Measurements from ENCODE around the gene LRRFIP1. TPM values are rescaled to one million over a fixed set of nuclear protein-coding genes. Genes with fewer than 3 reads are reported as not detected.

The LRRFIP1 gene
- total and polyA plus RNA-seq, 10 of the 15 experiments (the other 5 are each of a cell fraction or from before 2014, with no cell fraction given) = 36.2 to 120 (median 74.3) TPM

DNA sequence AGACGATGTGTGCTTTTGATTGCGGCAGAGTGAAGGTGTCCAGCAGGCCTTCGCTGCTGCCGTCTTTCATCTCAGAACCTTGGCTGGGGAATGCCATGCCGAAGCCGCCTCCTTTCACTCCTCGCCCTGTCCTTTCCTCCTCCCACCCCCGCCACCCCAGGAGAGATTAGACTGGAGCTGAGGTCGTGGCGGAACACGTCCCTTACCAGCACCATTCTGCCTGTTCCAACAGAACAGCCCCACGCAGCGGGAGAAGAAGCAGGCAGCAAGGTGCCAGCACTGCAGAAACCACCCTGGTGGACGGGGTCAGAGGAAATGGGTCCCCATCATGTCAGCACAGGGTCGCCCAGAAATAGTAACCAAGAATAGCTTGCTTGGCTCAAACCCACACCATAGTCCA, 146.4 kb downstream of the LRRFIP1 start:
- in situ Hi-C loops (cut with MboI) = no loop called here
- 84% methylated on average over 15 of the region's 15 CpGs for WGBS (ENCODE audit: insufficient coverage, insufficient replicate concordance, low lambda C conversion rate, missing lambda C conversion rate)
- ATAC-seq = no peak
- no peaks in the 10 kb centered on the region for H3K4me1 ChIP-seq (ENCODE audit: control insufficient read depth, insufficient read depth, low read length)
- H4K20me1 ChIP-seq (ENCODE audit: control insufficient read depth, insufficient read depth) = no peaks in the 10 kb centered on the region
- no peaks in the 10 kb centered on the region for H3K9me3 ChIP-seq (replicated peaks; ENCODE audit: control insufficient read depth, insufficient read depth, low read length)
- no peak overlapping the region for H3K9ac ChIP-seq (ENCODE audit: control insufficient read depth, insufficient read depth, low read length)
- H3K79me2 ChIP-seq (ENCODE audit: control insufficient read depth, insufficient read depth, low read length) = no peaks in the 10 kb centered on the region
- BruUV-seq (replicated peaks) = no TSS peak
- POLR2A ChIA-PET = no interaction called here
- SMC1A ChIA-PET (ENCODE audit: uncharacterized antibody, unreplicated experiment) = interaction anchor here (0.6 to 2.4 kb wide), 4 partner anchors 12 to 261 kb away, joined by 3 to 8 read pairs (median 5); no protein-coding TSS in a partner anchor
- TF ChIP-seq NFXL1 (IDR thresholded peaks at IDR 0.05; ENCODE audit: borderline replicate concordance) = no peak
- TF ChIP-seq CEBPB (IDR thresholded peaks at IDR 0.05; ENCODE audit: borderline replicate concordance in 1 of 2, low read depth in 2 of 2, low read length in 2 of 2) = no peak
- TF ChIP-seq MEF2B (IDR thresholded peaks at IDR 0.05; ENCODE audit: partially characterized antibody, poor library complexity, severe bottlenecking) = no peak
- TF ChIP-seq, protein P1, sequence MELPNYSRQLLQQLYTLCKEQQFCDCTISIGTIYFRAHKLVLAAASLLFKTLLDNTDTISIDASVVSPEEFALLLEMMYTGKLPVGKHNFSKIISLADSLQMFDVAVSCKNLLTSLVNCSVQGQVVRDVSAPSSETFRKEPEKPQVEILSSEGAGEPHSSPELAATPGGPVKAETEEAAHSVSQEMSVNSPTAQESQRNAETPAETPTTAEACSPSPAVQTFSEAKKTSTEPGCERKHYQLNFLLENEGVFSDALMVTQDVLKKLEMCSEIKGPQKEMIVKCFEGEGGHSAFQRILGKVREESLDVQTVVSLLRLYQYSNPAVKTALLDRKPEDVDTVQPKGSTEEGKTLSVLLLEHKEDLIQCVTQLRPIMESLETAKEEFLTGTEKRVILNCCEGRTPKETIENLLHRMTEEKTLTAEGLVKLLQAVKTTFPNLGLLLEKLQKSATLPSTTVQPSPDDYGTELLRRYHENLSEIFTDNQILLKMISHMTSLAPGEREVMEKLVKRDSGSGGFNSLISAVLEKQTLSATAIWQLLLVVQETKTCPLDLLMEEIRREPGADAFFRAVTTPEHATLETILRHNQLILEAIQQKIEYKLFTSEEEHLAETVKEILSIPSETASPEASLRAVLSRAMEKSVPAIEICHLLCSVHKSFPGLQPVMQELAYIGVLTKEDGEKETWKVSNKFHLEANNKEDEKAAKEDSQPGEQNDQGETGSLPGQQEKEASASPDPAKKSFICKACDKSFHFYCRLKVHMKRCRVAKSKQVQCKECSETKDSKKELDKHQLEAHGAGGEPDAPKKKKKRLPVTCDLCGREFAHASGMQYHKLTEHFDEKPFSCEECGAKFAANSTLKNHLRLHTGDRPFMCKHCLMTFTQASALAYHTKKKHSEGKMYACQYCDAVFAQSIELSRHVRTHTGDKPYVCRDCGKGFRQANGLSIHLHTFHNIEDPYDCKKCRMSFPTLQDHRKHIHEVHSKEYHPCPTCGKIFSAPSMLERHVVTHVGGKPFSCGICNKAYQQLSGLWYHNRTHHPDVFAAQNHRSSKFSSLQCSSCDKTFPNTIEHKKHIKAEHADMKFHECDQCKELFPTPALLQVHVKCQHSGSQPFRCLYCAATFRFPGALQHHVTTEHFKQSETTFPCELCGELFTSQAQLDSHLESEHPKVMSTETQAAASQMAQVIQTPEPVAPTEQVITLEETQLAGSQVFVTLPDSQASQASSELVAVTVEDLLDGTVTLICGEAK (IDR thresholded peaks at IDR 0.05; ENCODE audit: borderline replicate concordance) = no peak
- TF ChIP-seq CBX3 (IDR thresholded peaks at IDR 0.05; ENCODE audit: borderline replicate concordance, low read depth) = no peak
- DNase-seq (ENCODE audit: low read depth, low spot score) = no peak
- H3K36me3 ChIP-seq (ENCODE audit: control insufficient read depth in 2 of 2, insufficient read depth in 2 of 2, low read length in 1 of 2) = peaks cover 5 to 15% of the 10 kb centered on the region in 2 experiments
- no peak overlapping the region for H3K27ac ChIP-seq (ENCODE audit: control insufficient read depth, insufficient read depth)
- no peak for FAIRE-seq
- H3K4me3 ChIP-seq = no peak overlapping the region
- no peak overlapping the region for H2AFZ ChIP-seq (ENCODE audit: control insufficient read depth, low read depth, low read length)
- RAD21 ChIA-PET (ENCODE audit: unreplicated experiment) = interaction anchor here (0.8 kb wide), 1 partner anchor 202 kb away, joined by 3 read pairs; no protein-coding TSS in a partner anchor
- H3K4me2 ChIP-seq (ENCODE audit: control insufficient read depth, insufficient read depth) = no peak overlapping the region
- intact Hi-C loops (cut with micrococcal nuclease; ENCODE audit: unreplicated experiment) = loop anchor here (1.0 to 2.0 kb wide), 2 partner anchors 193 to 201 kb away; no protein-coding TSS in a partner anchor
- H3K27me3 ChIP-seq (replicated peaks in 1 of 2; ENCODE audit: control insufficient read depth in 2 of 2, insufficient read depth in 2 of 2, low read length in 1 of 2) = no peaks in the 10 kb centered on the region
- CTCF ChIA-PET = interaction anchor here (0.8 to 3.3 kb wide), 14 partner anchors 8 to 261 kb away, joined by 3 to 34 read pairs (median 6); no protein-coding TSS in a partner anchor

All from GM12878 (cell line).